Peyer's patch (tissue), 4 donors: ENCODE measurements around the gene CPNE8.

Experiments
- CTCF ChIP-seq, 6 experiments: fragments of 450-650 bp in 4 of 6; fragments of 200-600 bp in 2 of 6; sonication (generic) in 1 of 6; IDR thresholded peaks; one replicate each; pipeline ENCODE4 v1.5.1; 2017 to 2019; ENCODE audit warnings: antibody characterized with exemption in 6 of 6, mild to moderate bottlenecking in 3 of 6, moderate library complexity in 1 of 6
- POLR2A ChIP-seq, 2 donors: fragments of 450-650 bp; IDR thresholded peaks; one replicate each; pipeline ENCODE4 v1.5.1; 2017; ENCODE audit warnings: antibody characterized with exemption in 2 of 2, mild to moderate bottlenecking in 2 of 2, moderate library complexity in 2 of 2

- TF ChIP-seq CTCF (IDR thresholded peaks at IDR 0.05): no peak
- TF ChIP-seq POLR2A (IDR thresholded peaks at IDR 0.05): no peak
Measured at GRCh38 chr12:38775457-38775856, 129.9 kb downstream of the CPNE8 start.
